BJ (cell line): Measurements from ENCODE around the gene MCM5. TPM values are rescaled to one million over a fixed set of nuclear protein-coding genes. Genes with fewer than 3 reads are reported as not detected.
A peak's percentile ranks its signal among the peaks of the same experiment; 100 is the strongest.

Source experiments
- CTCF ChIA-PET: fragments of 350-600 bp; formaldehyde crosslinking; extraction: SDS; loops from one replicate; lab custom pipeline; 2021; ENCODE audit warnings: antibody characterized with exemption, inconsistent platforms; lab: Yijun Ruan, JAX
- POLR2A ChIA-PET: fragments of 300-600 bp; sonication (Branson Sonifier 250); formaldehyde crosslinking; extraction: SDS; loops from one replicate; lab custom pipeline; 2021; ENCODE audit warnings: antibody characterized with exemption; lab: Charles Lee
- DNase-seq: peaks from one replicate; pipeline ENCODE4 v3.0.0-alpha.2; 2011; ENCODE audit warnings: low read depth
- H3K27me3 ChIP-seq: 2 replicates; pipeline ENCODE4 v1.6.0; 2011; ENCODE audit warnings: low read length; ENCODE audit not compliant: control insufficient read depth, insufficient read depth
- H3K36me3 ChIP-seq: 2 replicates; pipeline ENCODE4 v1.5.1; 2011; ENCODE audit warnings: low read length; ENCODE audit not compliant: control insufficient read depth, insufficient read depth
- H3K4me3 ChIP-seq: 2 replicates; pipeline ENCODE4 v1.5.1; 2011; ENCODE audit warnings: low read depth, mild to moderate bottlenecking, control low read depth, low read length
- polyA plus RNA-seq: library from polyadenylated mRNA; depleted of rRNA; stranded (reverse); fragments of >200 nt; gene quantifications from 2 replicates; pipeline ENCODE4 v1.2.3, GENCODE V29; 2011
- TF ChIP-seq, protein P1 (sequence below): IDR thresholded peaks from 2 replicates; pipeline ENCODE4 v1.5.1; 2011; ENCODE audit warnings: low read depth, mild to moderate bottlenecking, control low read depth, inconsistent platforms, low read length, moderate library complexity; ENCODE audit not compliant: insufficient read depth

Gene MCM5
- polyA plus RNA-seq, 1 experiment: 34.6 TPM

GRCh38 chr22:35445933-35446332 is 46.0 kb downstream of the MCM5 start:
- POLR2A ChIA-PET: no interaction called here
- no peak for DNase-seq
- TF ChIP-seq, protein P1, sequence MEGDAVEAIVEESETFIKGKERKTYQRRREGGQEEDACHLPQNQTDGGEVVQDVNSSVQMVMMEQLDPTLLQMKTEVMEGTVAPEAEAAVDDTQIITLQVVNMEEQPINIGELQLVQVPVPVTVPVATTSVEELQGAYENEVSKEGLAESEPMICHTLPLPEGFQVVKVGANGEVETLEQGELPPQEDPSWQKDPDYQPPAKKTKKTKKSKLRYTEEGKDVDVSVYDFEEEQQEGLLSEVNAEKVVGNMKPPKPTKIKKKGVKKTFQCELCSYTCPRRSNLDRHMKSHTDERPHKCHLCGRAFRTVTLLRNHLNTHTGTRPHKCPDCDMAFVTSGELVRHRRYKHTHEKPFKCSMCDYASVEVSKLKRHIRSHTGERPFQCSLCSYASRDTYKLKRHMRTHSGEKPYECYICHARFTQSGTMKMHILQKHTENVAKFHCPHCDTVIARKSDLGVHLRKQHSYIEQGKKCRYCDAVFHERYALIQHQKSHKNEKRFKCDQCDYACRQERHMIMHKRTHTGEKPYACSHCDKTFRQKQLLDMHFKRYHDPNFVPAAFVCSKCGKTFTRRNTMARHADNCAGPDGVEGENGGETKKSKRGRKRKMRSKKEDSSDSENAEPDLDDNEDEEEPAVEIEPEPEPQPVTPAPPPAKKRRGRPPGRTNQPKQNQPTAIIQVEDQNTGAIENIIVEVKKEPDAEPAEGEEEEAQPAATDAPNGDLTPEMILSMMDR: no peak
- CTCF ChIA-PET: interaction anchor here (0.6 to 1.5 kb wide), 3 partner anchors 24 to 137 kb away, joined by 3 to 6 read pairs (median 3); no protein-coding TSS in a partner anchor
- no peaks in the 10 kb centered on the region for H3K27me3 ChIP-seq
- H3K4me3 ChIP-seq: no peak overlapping the region
- no peaks in the 10 kb centered on the region for H3K36me3 ChIP-seq

DNA sequence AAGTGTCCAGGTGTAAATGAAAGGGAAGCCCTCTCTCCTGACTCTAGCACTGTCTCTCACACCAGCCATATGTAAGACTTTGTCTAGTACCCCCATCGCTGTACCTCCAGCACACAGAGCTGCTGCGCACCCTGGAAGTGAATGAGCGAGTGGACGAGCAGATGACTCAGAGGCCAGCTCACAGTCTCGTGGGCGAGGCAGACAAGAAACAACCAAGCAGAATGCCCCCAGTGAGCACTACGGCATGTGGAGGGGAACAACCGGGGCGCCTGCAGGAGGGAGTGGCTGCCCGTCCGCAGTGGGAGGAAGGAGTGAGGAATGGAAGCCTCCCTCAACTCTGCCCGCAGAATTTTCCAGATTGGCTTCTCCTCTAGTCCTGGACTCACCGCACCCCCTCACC is 46.4 kb downstream of the MCM5 start:
- TF ChIP-seq, protein P1: no peak
- no peaks in the 10 kb centered on the region for H3K27me3 ChIP-seq
- H3K4me3 ChIP-seq: no peak overlapping the region
- no peaks in the 10 kb centered on the region for H3K36me3 ChIP-seq
- POLR2A ChIA-PET: no interaction called here
- peak; percentile 37 for DNase-seq
- CTCF ChIA-PET: interaction anchor here (1.1 to 1.5 kb wide), 2 partner anchors 24 to 137 kb away, joined by 3 to 6 read pairs; no protein-coding TSS in a partner anchor

DNA sequence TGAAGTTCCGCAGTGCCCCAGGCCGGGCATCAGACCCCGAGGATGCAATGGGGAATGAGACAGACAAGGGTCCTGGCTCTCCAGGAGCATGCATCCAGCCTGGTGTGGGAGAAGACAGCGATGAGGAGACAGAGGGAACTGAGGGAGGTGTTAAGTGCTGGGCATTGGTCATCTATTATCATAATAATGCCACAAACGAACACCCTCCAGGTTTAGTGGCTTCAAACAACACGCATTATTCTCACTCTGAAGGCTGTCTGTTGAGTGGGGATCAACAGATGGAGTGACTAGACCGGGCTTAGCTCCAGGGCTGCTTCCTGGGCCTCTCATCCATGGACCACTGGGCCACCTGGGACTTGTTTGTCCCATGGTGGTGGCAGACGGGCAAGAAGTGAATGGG is 48.6 kb downstream of the MCM5 start:
- ChIA-PET POLR2A (no interaction called here), CTCF (interaction anchor here (0.7 to 1.5 kb wide), 2 partner anchors 17 to 98 kb away, joined by 3 to 7 read pairs; no protein-coding TSS in a partner anchor)
- TF ChIP-seq, protein P1: no peak
- H3K27me3 ChIP-seq: no peaks in the 10 kb centered on the region
- no peaks in the 10 kb centered on the region for H3K36me3 ChIP-seq
- H3K4me3 ChIP-seq: no peak overlapping the region
- no peak for DNase-seq

DNA sequence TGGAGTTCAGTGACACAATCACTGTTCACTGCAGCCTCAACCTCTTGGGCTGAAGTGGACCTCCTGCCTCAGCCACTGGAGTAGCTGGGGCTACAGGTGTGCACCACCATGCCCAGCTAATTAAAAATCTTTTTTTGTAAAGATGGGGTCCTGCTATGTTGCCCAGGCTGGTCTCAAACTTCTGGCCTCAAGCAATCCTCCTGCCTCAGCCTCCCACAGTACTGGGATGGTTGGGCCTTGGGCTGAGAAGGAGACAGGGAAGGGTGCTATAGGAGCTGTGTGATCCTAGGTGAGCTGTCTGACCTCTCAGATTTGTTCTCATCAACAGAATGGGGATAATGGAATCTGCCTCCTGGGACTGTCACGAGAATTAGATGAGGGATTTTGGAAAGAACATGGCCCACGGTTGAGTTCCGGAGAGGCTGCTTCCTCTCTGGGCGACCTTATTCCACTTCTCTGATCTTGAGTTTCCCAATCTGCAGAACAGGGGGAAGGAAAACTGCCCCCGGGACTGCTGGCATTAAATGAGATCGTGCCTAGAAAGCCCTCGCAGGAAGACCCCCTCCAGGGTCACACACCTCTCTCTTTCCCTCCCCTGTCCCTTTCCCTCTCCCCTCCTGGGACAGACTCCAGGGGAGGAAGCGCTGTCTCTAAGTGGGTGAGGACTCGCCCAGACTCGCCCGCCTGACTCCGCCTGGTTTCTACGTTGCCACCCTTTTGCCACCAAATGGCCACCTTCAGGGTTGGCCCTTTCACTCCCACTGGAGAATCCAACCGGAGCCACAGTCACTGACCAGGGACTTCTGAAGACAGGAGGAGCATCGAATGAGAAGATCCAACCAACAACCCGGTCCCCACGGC is 50.1 kb downstream of the MCM5 start:
- Histone ChIP-seq H3K27me3 (peaks cover 5% of the 10 kb centered on the region; the same call in 1 of the 2 replicates), H3K4me3 (no peak overlapping the region), H3K36me3 (no peaks in the 10 kb centered on the region)
- ChIA-PET CTCF (interaction anchor here (0.6 to 1.0 kb wide), 2 partner anchors 19 to 132 kb away, joined by 3 read pairs; no protein-coding TSS in a partner anchor), POLR2A (no interaction called here)
- no peak for DNase-seq
- TF ChIP-seq, protein P1: no peak

DNA sequence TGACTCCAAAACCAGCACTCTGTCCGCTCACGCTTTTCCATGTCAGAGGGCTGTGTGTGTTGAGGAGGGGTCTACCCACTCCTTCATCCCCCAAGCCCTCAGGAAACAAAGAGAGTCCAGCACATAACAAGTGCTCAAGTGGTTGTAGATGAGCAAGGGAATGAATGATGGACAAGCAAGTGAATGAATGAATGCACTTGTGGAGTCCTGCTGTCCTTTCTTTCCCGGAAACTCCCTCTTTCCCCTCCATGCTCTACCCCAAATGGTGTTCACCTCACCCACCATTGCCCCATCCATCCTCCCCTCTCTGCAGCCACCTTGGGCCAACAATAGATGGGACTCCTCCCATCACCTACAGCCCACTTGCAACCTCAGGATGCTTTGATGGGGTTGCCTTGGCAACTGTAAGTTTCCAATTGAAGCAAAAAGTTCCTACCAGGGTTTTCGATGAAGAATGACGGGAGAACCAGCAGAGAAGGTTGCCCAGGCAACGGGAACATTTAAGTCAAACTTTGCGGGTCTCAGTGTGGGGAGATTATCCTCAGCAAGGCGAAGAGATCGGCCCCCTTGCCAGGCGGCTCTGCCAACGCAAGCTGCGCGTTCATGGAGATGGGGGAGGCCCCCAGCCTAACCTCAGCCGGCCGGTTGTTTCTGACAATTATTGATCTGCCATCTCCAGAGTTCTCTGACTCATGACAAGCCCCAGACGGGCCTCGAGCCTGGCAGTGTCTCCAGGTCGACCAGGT is 51.1 kb downstream of the MCM5 start:
- no peak overlapping the region for H3K4me3 ChIP-seq
- DNase-seq: no peak
- TF ChIP-seq, protein P1: no peak
- CTCF ChIA-PET: interaction anchor here (1.6 kb wide), 1 partner anchor 20 kb away, joined by 3 read pairs; no protein-coding TSS in a partner anchor
- H3K27me3 ChIP-seq: peaks cover 5% of the 10 kb centered on the region; the same call in 1 of the 2 replicates
- POLR2A ChIA-PET: no interaction called here
- no peaks in the 10 kb centered on the region for H3K36me3 ChIP-seq
